Duodenal mucosa (tissue), 2 donors: ENCODE results near the gene LY86.

ENCODE experiments used
- H3K27ac ChIP-seq: one replicate; pipeline ENCODE4 v1.7.0; 2013; ENCODE audit warnings: low read depth, low read length
- H3K27me3 ChIP-seq, 2 donors: one replicate each; pipeline ENCODE4 v1.7.0; 2013; ENCODE audit warnings: low read length in 2 of 2, control low read depth in 1 of 2; ENCODE audit not compliant: insufficient read depth in 2 of 2, control insufficient read depth in 1 of 2
- H3K36me3 ChIP-seq, 2 donors: one replicate each; pipeline ENCODE4 v1.7.0; 2013; ENCODE audit warnings: low read length in 2 of 2, control low read depth in 1 of 2; ENCODE audit not compliant: insufficient read depth in 2 of 2, control insufficient read depth in 1 of 2
- H3K4me1 ChIP-seq, 2 donors: one replicate each; pipeline ENCODE4 v1.7.0; 2013; ENCODE audit warnings: low read length in 2 of 2, control low read depth in 1 of 2; ENCODE audit not compliant: insufficient read depth in 2 of 2, control insufficient read depth in 1 of 2
- H3K4me3 ChIP-seq, 2 donors: one replicate each; pipeline ENCODE4 v1.7.0; 2013; ENCODE audit warnings: low read length in 2 of 2, low read depth in 1 of 2
- H3K9ac ChIP-seq, 2 donors: one replicate each; pipeline ENCODE4 v1.7.0; 2013; ENCODE audit warnings: low read length in 2 of 2, low read depth in 1 of 2
- H3K9me3 ChIP-seq, 2 donors: one replicate each; pipeline ENCODE4 v1.7.0; 2013; ENCODE audit warnings: low read length in 2 of 2, control low read depth in 1 of 2; ENCODE audit not compliant: control insufficient read depth in 1 of 2

LY86 gene

DNA sequence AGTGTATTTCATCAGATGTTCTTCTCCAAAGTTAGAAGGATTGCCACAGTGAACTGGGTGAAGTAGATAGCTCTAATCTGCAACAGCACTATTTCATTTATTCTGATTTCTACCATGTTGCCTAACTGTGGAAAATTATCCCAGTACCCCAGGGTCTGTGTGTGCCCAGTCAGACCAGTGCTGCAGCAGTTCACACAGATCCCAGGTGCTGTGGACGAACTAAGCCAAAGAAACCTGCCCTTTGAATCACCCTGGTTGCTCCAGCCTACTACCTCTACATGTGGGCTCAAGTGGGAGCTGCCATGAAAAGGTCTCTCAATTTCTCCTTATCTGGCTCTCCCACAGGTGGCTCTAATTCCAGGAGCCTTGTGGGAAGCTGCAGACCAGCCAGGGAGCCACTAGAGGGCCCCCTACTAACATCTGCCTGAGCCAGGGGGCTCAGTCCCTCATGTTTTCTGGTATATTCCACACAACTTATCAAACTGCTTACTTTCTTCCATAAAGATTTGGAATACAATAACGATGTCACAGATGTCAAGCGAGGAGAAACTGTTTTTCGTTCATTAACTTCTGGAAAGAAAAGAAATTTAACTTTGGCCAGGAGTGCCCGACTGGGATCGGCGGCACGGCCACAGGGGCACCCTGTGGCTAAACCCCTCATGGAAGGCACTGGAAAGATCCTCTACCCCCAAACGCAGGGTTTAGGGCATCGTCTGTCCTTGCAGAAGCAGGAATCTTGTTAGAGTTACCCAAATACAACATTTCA, 31.6 kb upstream of the LY86 start:
- Histone ChIP-seq H3K36me3 (no peaks in the 10 kb centered on the region), H3K9ac (no peak overlapping the region), H3K27me3 (peaks cover 0 to 7% of the 10 kb centered on the region in 2 donors), H3K4me1 (no peaks in the 10 kb centered on the region), H3K9me3 (no peaks in the 10 kb centered on the region), H3K4me3 (no peak overlapping the region), H3K27ac (no peak overlapping the region)

DNA sequence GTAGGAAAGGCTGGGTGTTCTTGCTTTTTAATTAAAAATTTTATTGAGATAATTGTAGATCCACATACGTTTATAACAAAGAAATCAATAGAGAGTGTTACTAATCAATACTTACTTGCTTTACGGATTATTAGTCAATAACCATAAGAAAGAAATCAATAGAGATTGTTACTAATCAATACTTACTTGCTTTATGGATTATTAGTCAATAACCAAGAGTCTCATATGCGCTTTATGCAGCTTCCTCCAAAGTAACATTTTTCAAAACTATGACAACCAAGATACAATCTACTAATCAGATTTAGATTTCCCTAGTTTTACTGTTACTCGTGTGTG, 31.0 kb upstream of the LY86 start:
- Histone ChIP-seq H3K4me1 (no peaks in the 10 kb centered on the region), H3K36me3 (no peaks in the 10 kb centered on the region), H3K27me3 (peaks cover 0 to 7% of the 10 kb centered on the region in 2 donors), H3K4me3 (no peak overlapping the region), H3K27ac (no peak overlapping the region), H3K9me3 (no peaks in the 10 kb centered on the region), H3K9ac (no peak overlapping the region)

DNA sequence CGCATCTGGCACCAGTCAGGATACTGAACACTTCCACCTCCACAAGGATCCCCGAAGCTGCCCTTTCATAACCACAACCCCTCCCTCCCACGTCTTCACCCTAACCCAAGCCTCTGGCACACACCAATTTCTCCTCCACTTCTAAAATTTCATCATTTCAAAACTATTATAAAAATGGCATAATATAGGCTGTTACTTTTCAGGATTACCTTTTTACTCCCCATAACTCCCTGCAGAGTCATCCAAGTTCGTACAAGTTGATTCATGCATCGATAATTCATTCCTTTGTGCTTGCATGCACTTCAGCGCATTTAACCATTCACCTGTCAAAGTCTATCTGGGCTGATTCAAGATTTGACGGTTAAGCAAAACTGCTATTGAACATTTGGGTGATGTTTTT, 30.6 kb upstream of the LY86 start:
- H3K4me3 ChIP-seq: no peak overlapping the region
- H3K27me3 ChIP-seq: peaks cover 0 to 7% of the 10 kb centered on the region in 2 donors
- no peak overlapping the region for H3K9ac ChIP-seq

DNA sequence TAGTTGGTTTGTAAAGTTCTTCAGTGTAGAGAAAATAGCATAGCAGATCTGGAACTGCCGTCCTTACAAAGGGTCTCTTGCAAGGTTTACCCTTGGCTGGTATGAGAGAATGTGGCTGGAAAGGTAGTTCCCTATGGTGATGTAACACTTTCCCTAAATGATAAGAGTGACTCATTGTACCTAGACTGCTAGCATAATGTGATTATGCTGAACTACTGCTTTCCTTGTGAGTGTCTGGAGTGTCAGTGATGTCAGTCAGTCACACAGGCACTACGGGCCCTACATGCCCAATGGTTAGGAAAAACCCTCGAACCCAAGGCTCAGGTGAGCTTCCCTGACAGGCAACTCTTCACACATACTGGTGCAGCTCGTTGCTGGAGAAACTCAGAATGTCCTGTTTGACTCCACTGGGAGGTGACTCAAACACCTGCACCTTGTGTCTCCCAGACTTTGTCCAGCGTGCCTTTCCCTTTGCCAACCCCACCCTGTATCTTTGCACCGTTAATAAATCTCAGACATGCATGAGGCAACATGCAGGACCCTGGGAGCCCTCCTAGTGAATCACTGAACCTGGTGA, 28.4 kb upstream of the LY86 start:
- Histone ChIP-seq H3K36me3 (no peaks in the 10 kb centered on the region), H3K9ac (no peak overlapping the region), H3K4me1 (no peaks in the 10 kb centered on the region), H3K9me3 (no peaks in the 10 kb centered on the region), H3K4me3 (no peak overlapping the region), H3K27me3 (peaks cover 0 to 7% of the 10 kb centered on the region in 2 donors), H3K27ac (no peak overlapping the region)

More for the DNA sequence above, 30.6 kb upstream of the LY86 start:
- Histone ChIP-seq H3K4me1 (no peaks in the 10 kb centered on the region), H3K36me3 (no peaks in the 10 kb centered on the region), H3K27ac (no peak overlapping the region), H3K9me3 (no peaks in the 10 kb centered on the region)

DNA sequence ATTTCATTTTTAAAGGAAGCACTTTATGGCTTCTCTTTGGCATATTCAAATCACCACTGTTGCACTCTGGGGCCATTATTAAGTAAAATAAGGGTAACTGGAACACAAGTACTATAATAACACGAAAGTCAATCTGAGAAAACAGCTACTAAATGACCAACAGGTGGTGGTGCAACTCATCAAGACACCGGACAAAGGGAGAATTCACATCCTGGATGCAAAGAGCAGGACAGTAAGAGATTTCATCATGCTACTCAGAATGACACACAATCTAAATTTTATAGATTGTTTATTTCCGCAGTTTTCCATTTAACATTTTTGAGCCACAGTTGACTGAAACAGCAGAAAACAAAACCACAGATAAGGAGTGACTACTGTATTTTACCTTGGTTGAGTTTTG, 27.6 kb upstream of the LY86 start:
- no peaks in the 10 kb centered on the region for H3K9me3 ChIP-seq
- H3K4me3 ChIP-seq: no peak overlapping the region
- no peak overlapping the region for H3K27ac ChIP-seq
- H3K4me1 ChIP-seq: no peaks in the 10 kb centered on the region
- no peaks in the 10 kb centered on the region for H3K36me3 ChIP-seq
- H3K27me3 ChIP-seq: peaks cover 0 to 7% of the 10 kb centered on the region in 2 donors
- H3K9ac ChIP-seq: no peak overlapping the region

DNA sequence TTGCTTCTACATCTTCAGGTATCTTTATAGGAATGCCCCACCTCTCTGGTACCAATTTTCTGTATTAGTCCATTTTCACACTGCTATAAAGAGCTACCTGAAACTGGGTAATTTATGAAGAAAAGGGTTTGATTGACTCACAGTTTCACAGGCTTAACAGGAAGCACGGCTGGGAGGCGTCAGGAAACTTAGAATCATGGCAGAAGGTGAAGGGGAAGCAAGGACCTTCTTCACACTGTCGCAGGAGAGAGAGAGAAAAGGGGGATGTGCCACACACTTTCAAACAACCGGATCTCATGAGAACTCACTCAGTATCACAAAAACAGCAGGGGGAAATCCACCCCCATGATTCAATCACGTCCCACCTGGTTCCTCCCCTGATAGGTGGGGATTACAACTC, 24.4 kb upstream of the LY86 start:
- no peaks in the 10 kb centered on the region for H3K4me1 ChIP-seq
- H3K27me3 ChIP-seq: peaks cover 6 to 12% of the 10 kb centered on the region in 2 donors
- no peak overlapping the region for H3K27ac ChIP-seq
- no peaks in the 10 kb centered on the region for H3K9me3 ChIP-seq
- H3K36me3 ChIP-seq: no peaks in the 10 kb centered on the region
- H3K9ac ChIP-seq: no peak overlapping the region
- no peak overlapping the region for H3K4me3 ChIP-seq

DNA sequence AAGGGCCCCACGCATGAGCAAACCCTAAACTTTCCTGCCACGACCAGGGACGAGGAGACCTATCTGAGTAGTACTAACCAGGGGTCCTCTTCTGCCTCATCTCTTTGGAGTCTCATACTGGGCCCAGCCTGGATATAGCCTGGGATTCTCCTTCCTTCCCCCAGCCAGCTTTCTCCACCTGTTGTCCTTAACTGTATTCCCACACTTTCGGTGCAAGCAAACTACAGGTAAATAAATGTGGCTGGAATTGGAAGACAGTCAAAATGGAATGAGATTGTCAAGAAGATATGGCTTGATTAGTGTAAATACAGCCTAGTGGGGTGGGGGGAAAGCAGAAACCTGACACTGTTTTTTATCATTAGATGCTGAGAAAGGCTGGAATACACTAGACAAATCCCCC, 23.5 kb upstream of the LY86 start:
- H3K36me3 ChIP-seq: no peaks in the 10 kb centered on the region
- peaks cover 6 to 10% of the 10 kb centered on the region in 2 donors for H3K27me3 ChIP-seq
- no peaks in the 10 kb centered on the region for H3K4me1 ChIP-seq
- H3K27ac ChIP-seq: no peak overlapping the region
- no peak overlapping the region for H3K9ac ChIP-seq
- H3K4me3 ChIP-seq: no peak overlapping the region
- H3K9me3 ChIP-seq: no peaks in the 10 kb centered on the region

DNA sequence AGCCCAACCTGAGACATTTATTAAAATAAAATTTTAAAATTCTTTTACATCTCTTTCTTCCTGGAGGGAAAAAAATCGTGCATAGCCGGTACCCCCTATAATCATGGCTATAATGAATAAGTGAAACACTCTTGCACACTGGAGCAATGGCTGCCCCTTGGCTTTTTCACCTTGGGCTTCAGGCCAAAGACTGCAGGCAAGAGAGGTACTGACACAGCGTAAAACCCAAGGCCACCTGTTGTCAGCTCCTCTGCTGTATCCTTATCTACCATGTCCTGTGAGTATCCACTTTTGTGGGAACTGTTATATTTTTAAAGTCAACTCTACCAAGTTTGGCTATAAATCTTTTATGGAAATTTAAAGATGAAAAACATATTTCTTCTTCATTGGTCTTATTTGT, 23.0 kb upstream of the LY86 start:
- Histone ChIP-seq H3K36me3 (no peaks in the 10 kb centered on the region), H3K9me3 (no peaks in the 10 kb centered on the region), H3K4me3 (no peak overlapping the region), H3K27ac (no peak overlapping the region), H3K4me1 (no peaks in the 10 kb centered on the region), H3K9ac (no peak overlapping the region), H3K27me3 (peaks cover 6% of the 10 kb centered on the region in 2 donors)

DNA sequence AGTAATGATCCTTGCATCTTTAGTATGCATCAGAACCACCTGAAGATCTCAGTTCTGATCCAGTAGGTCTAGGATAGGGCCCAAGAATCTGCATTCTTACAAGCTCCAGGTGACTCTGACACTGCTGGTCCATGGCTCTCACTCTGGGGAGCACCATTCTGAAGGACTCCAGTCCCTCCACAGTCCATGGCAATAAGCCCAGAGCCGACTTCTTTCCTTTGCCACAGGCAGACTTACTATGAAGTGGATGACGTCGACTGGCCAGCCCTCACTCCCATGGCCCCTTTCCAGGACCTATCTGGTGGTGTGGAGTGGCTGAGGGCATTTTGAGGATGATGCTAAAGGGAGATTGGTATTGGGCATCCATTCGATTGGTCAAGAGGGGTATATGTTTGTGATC, 21.8 kb upstream of the LY86 start:
- Histone ChIP-seq H3K27me3 (peaks cover 5 to 9% of the 10 kb centered on the region in 2 donors), H3K4me1 (no peaks in the 10 kb centered on the region), H3K27ac (no peak overlapping the region), H3K36me3 (no peaks in the 10 kb centered on the region), H3K9me3 (no peaks in the 10 kb centered on the region), H3K9ac (no peak overlapping the region), H3K4me3 (no peak overlapping the region)

DNA sequence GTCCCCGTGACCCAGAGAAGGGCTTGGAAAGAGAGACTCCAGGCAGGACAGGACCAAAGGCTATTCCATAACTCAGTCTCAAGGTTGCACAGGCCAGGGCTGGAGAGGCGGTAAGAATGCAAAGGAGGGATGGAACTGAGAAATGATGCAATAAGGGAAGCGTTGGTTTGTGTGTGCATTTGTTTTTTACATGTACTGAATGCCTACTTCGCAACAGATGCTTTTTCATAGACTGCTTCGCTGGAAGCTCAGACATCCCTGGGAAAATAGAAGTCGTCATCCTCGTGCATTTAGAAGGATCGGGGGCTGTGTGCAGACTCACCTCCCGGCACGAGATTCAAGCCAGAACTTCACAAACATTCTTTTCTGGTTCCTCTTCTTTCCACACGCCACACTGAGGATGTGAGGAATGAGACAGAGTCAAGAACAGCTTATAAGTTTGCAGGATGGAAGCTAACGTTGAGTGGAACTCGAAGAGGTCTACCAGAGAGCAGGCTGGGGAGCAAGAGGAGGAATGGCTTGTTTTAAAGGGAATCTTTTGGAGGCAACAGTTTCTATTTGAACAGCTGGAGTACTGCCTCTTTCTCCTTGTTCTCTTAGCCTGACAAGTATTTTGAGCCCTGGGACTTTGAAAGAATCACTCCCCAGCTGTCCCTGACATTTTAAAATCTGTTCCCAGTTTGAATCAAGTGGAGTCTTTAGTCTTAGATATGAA, 19.3 kb upstream of the LY86 start:
- no peak overlapping the region for H3K9ac ChIP-seq
- H3K27ac ChIP-seq: no peak overlapping the region
- peaks cover 9 to 11% of the 10 kb centered on the region in 2 donors for H3K27me3 ChIP-seq
- no peaks in the 10 kb centered on the region for H3K9me3 ChIP-seq
- no peak overlapping the region for H3K4me3 ChIP-seq
- no peaks in the 10 kb centered on the region for H3K4me1 ChIP-seq
- H3K36me3 ChIP-seq: no peaks in the 10 kb centered on the region
